Lower lobe of right lung (tissue), 2 donors: ENCODE measurements around the gene GRM7. TPM values are rescaled to one million over a fixed set of nuclear protein-coding genes. Genes with fewer than 3 reads are reported as not detected.

Experiments used
- ATAC-seq, 2 donors: fragments of 200-7000 bp; cut with Tn5 transposase; one replicate each; pipeline ENCODE4 v1.9.1; 2020 to 2022; ENCODE audit warnings: mild to moderate bottlenecking in 2 of 2, moderate library complexity in 2 of 2
- DNase-seq: peaks from one replicate; pipeline ENCODE4 v3.0.0-alpha.2; 2020
- H3K27ac ChIP-seq: fragments of 200-600 bp; one replicate; pipeline ENCODE4 v1.8.0; 2022
- H3K27me3 ChIP-seq: fragments of 200-600 bp; one replicate; pipeline ENCODE4 v1.8.0; 2022; ENCODE audit warnings: low read depth
- H3K36me3 ChIP-seq: fragments of 200-600 bp; one replicate; pipeline ENCODE4 v1.8.0; 2022; ENCODE audit warnings: mild to moderate bottlenecking
- H3K4me1 ChIP-seq: fragments of 200-600 bp; one replicate; pipeline ENCODE4 v1.8.0; 2022
- H3K4me3 ChIP-seq: fragments of 200-600 bp; one replicate; pipeline ENCODE4 v1.8.0; 2022; ENCODE audit warnings: mild to moderate bottlenecking
- H3K9me3 ChIP-seq: fragments of 200-600 bp; one replicate; pipeline ENCODE4 v1.8.0; 2022
- CTCF ChIP-seq: fragments of 200-600 bp; IDR thresholded peaks from one replicate; pipeline ENCODE4 v1.8.0; 2022; ENCODE audit warnings: antibody characterized with exemption, mild to moderate bottlenecking
- intact Hi-C: fragments of 100-400 bp; cut with DNase I; formaldehyde crosslinking; loops from one replicate; pipeline ENCODE4 v1.11.0; 2022
- total RNA-seq: library from RNA; stranded (reverse); fragmentation: NEBNext Ultra II Directional; extraction: Animal tissue kit (Norgen Biotek cat#: 25700); gene quantifications from one replicate; pipeline ENCODE4 v1.2.1, GENCODE V29; 2021
- donor health status: DM: no; HTN: yes; CAD: no; lungs with severe emphysema.

GRM7 gene
- total RNA-seq, 1 donor from 2014 or later, result 0.86 TPM

- H3K27ac ChIP-seq, result no peak overlapping the region
- H3K9me3 ChIP-seq, result no peaks in the 10 kb centered on the region
- H3K27me3 ChIP-seq, result no peaks in the 10 kb centered on the region
- no peaks in the 10 kb centered on the region for H3K36me3 ChIP-seq
- TF ChIP-seq CTCF, result no peak
- ATAC-seq, result no peak
- intact Hi-C loops, result no loop called here
- no peaks in the 10 kb centered on the region for H3K4me1 ChIP-seq
- no peak overlapping the region for H3K4me3 ChIP-seq
- no peak for DNase-seq
These were observed 724.1 kb downstream of the GRM7 start for GRCh38 chr3:7585052-7585451.

GRCh38 chr3:7588236-7588635, 727.3 kb downstream of the GRM7 start:
- intact Hi-C loops, result no loop called here
- H3K4me3 ChIP-seq, result no peak overlapping the region
- no peaks in the 10 kb centered on the region for H3K36me3 ChIP-seq
- DNase-seq (no peak), ATAC-seq (no peak)
- no peaks in the 10 kb centered on the region for H3K4me1 ChIP-seq
- no peak overlapping the region for H3K27ac ChIP-seq
- no peaks in the 10 kb centered on the region for H3K9me3 ChIP-seq
- no peak for TF ChIP-seq CTCF
- H3K27me3 ChIP-seq, result no peaks in the 10 kb centered on the region

GRCh38 chr3:7589526-7589925, 728.6 kb downstream of the GRM7 start:
- no peak for DNase-seq
- Histone ChIP-seq H3K36me3 (no peaks in the 10 kb centered on the region), H3K9me3 (no peaks in the 10 kb centered on the region), H3K27ac (no peak overlapping the region), H3K27me3 (no peaks in the 10 kb centered on the region), H3K4me3 (no peak overlapping the region), H3K4me1 (no peaks in the 10 kb centered on the region)
- TF ChIP-seq CTCF, result no peak
- no peak for ATAC-seq
- intact Hi-C loops, result no loop called here

GRCh38 chr3:7602297-7602696, 741.4 kb downstream of the GRM7 start:
- Histone ChIP-seq H3K9me3 (no peaks in the 10 kb centered on the region), H3K4me1 (no peaks in the 10 kb centered on the region), H3K27ac (no peak overlapping the region), H3K27me3 (no peaks in the 10 kb centered on the region), H3K4me3 (no peak overlapping the region), H3K36me3 (no peaks in the 10 kb centered on the region)
- TF ChIP-seq CTCF, result no peak
- DNase-seq (no peak), ATAC-seq (no peak)
- intact Hi-C loops, result no loop called here

GRCh38 chr3:7607083-7607482, 746.2 kb downstream of the GRM7 start:
- Histone ChIP-seq H3K4me3 (no peak overlapping the region), H3K4me1 (no peaks in the 10 kb centered on the region), H3K27ac (no peak overlapping the region), H3K27me3 (no peaks in the 10 kb centered on the region), H3K9me3 (no peaks in the 10 kb centered on the region), H3K36me3 (no peaks in the 10 kb centered on the region)
- no peak for ATAC-seq
- no peak for DNase-seq
- no peak for TF ChIP-seq CTCF
- intact Hi-C loops, result no loop called here

- ATAC-seq (no peak), DNase-seq (no peak)
- no peak overlapping the region for H3K4me3 ChIP-seq
- intact Hi-C loops, result no loop called here
- no peak for TF ChIP-seq CTCF
- H3K27me3 ChIP-seq, result no peaks in the 10 kb centered on the region
- H3K9me3 ChIP-seq, result no peaks in the 10 kb centered on the region
- H3K27ac ChIP-seq, result no peak overlapping the region
- no peaks in the 10 kb centered on the region for H3K4me1 ChIP-seq
- H3K36me3 ChIP-seq, result no peaks in the 10 kb centered on the region
These were observed 746.8 kb downstream of the GRM7 start for GRCh38 chr3:7607676-7608075.
